GM23338 (cell line): ENCODE measurements around the gene MPND.

Source experiments
- CREB1 ChIP-seq: fragments of 250-450 bp; sonication (Bioruptor Pico); IDR thresholded peaks from 2 replicates; pipeline ENCODE4 v1.5.0; 2020; ENCODE audit warnings: low read depth, mild to moderate bottlenecking, moderate library complexity
- CTCF ChIP-seq, 2 experiments: fragments of 200-600 bp in 1 of 2; sonication (generic) in 1 of 2; conservative IDR thresholded peaks; 2 replicates each; pipeline versions ENCODE4 v1.5.1 to v1.6.1; 2016 to 2017; ENCODE audit warnings: antibody characterized with exemption in 2 of 2, low read depth in 2 of 2, mild to moderate bottlenecking in 2 of 2, moderate library complexity in 1 of 2
- ETS1 ChIP-seq: IDR thresholded peaks from 2 replicates; pipeline ENCODE4 v1.6.1; 2016; ENCODE audit warnings: antibody characterized with exemption
- EZH2 ChIP-seq: fragments of 200-600 bp; sonication (generic); IDR thresholded peaks from one replicate; pipeline ENCODE4 v1.8.0; 2017; ENCODE audit warnings: antibody characterized with exemption, mild to moderate bottlenecking, low read depth; ENCODE audit not compliant: unreplicated experiment
- EZH2phosphoT487 ChIP-seq: fragments of 200-600 bp; sonication (generic); IDR thresholded peaks from one replicate; pipeline ENCODE4 v1.8.1; 2018; ENCODE audit warnings: antibody characterized with exemption; ENCODE audit not compliant: unreplicated experiment
- JUNB ChIP-seq: IDR thresholded peaks from one replicate; pipeline ENCODE4 v1.6.1; 2016; ENCODE audit warnings: antibody characterized with exemption; ENCODE audit not compliant: unreplicated experiment
- POLR2AphosphoS5 ChIP-seq: IDR thresholded peaks from 2 replicates; pipeline ENCODE4 v1.6.1; 2016; ENCODE audit warnings: antibody characterized with exemption, low read depth
- REST ChIP-seq: IDR thresholded peaks from one replicate; pipeline ENCODE4 v1.6.1; 2018; ENCODE audit warnings: antibody characterized with exemption; ENCODE audit not compliant: unreplicated experiment
- STAT1 ChIP-seq: IDR thresholded peaks from one replicate; pipeline ENCODE4 v1.6.1; 2016; ENCODE audit warnings: antibody characterized with exemption; ENCODE audit not compliant: unreplicated experiment
- ZNF331 ChIP-seq: fragments of 250-450 bp; sonication (Bioruptor Pico); IDR thresholded peaks from 2 replicates; pipeline ENCODE4 v1.5.0; 2020; ENCODE audit warnings: low read depth, mild to moderate bottlenecking, moderate library complexity
- TF ChIP-seq, protein P1 (sequence below): fragments of 250-450 bp; sonication (Bioruptor Pico); IDR thresholded peaks from 2 replicates; pipeline ENCODE4 v1.5.0; 2020; ENCODE audit warnings: mild to moderate bottlenecking, moderate library complexity

- TF ChIP-seq CTCF (conservative IDR thresholded peaks at IDR 0.05; ENCODE audit: low read depth in 2 of 2) (no peak), STAT1 (no peak), POLR2AphosphoS5 (no peak), JUNB (no peak), EZH2 (no peak), EZH2phosphoT487 (no peak), REST (no peak), ETS1 (no peak), ZNF331 (no peak), CREB1 (CRISPR knock-in tag) (no peak)
- TF ChIP-seq, protein P1, sequence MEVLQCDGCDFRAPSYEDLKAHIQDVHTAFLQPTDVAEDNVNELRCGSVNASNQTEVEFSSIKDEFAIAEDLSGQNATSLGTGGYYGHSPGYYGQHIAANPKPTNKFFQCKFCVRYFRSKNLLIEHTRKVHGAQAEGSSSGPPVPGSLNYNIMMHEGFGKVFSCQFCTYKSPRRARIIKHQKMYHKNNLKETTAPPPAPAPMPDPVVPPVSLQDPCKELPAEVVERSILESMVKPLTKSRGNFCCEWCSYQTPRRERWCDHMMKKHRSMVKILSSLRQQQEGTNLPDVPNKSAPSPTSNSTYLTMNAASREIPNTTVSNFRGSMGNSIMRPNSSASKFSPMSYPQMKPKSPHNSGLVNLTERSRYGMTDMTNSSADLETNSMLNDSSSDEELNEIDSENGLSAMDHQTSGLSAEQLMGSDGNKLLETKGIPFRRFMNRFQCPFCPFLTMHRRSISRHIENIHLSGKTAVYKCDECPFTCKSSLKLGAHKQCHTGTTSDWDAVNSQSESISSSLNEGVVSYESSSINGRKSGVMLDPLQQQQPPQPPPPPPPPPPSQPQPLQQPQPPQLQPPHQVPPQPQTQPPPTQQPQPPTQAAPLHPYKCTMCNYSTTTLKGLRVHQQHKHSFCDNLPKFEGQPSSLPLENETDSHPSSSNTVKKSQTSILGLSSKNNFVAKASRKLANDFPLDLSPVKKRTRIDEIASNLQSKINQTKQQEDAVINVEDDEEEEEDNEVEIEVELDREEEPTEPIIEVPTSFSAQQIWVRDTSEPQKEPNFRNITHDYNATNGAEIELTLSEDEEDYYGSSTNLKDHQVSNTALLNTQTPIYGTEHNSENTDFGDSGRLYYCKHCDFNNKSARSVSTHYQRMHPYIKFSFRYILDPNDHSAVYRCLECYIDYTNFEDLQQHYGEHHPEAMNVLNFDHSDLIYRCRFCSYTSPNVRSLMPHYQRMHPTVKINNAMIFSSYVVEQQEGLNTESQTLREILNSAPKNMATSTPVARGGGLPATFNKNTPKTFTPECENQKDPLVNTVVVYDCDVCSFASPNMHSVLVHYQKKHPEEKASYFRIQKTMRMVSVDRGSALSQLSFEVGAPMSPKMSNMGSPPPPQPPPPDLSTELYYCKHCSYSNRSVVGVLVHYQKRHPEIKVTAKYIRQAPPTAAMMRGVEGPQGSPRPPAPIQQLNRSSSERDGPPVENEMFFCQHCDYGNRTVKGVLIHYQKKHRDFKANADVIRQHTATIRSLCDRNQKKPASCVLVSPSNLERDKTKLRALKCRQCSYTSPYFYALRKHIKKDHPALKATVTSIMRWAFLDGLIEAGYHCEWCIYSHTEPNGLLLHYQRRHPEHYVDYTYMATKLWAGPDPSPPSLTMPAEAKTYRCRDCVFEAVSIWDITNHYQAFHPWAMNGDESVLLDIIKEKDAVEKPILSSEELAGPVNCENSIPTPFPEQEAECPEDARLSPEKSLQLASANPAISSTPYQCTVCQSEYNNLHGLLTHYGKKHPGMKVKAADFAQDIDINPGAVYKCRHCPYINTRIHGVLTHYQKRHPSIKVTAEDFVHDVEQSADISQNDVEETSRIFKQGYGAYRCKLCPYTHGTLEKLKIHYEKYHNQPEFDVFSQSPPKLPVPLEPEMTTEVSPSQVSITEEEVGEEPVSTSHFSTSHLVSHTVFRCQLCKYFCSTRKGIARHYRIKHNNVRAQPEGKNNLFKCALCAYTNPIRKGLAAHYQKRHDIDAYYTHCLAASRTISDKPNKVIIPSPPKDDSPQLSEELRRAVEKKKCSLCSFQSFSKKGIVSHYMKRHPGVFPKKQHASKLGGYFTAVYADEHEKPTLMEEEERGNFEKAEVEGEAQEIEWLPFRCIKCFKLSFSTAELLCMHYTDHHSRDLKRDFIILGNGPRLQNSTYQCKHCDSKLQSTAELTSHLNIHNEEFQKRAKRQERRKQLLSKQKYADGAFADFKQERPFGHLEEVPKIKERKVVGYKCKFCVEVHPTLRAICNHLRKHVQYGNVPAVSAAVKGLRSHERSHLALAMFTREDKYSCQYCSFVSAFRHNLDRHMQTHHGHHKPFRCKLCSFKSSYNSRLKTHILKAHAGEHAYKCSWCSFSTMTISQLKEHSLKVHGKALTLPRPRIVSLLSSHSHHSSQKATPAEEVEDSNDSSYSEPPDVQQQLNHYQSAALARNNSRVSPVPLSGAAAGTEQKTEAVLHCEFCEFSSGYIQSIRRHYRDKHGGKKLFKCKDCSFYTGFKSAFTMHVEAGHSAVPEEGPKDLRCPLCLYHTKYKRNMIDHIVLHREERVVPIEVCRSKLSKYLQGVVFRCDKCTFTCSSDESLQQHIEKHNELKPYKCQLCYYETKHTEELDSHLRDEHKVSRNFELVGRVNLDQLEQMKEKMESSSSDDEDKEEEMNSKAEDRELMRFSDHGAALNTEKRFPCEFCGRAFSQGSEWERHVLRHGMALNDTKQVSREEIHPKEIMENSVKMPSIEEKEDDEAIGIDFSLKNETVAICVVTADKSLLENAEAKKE: no peak
Observed at GRCh38 chr19:4360081-4360569, 16.8 kb downstream of the MPND start.
